ENCODE measurements around the gene JPH2.

DNA sequence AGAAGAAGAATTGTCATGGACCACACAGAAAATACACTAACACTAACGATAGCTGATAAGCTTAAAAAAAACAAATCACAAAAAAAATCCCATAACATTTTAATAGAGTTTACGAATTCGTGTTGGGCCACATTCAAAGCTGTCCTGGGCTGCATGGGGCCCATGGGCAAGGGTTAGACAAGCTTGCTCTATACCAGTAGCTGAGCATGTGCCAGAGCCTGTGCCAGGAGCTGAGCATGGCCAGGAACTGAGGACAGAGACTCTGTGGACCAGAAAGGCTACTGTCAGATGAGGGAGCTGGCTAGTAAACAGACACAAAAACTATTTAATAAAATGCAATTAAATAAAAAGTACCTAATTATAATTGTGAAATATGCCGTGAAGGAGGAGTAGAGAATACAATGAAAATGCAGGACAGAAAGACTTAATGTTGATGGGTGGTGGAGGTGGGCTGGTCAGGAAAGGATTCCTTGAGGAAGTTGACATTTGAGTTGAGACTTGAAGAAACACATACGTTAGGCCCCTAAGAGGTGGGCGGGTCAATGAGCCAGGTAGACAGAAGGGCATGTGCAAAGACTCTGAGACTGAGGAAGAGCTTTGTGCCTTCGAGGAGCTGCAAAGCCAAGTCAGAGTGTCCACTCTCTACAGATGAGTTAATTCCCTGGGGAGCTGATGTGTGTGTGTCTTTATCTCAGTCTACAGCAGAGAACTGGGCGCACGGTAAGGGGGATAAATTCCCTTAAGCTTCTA lies 66.1 kb downstream of the JPH2 start:
- TF ChIP-seq, protein P1, sequence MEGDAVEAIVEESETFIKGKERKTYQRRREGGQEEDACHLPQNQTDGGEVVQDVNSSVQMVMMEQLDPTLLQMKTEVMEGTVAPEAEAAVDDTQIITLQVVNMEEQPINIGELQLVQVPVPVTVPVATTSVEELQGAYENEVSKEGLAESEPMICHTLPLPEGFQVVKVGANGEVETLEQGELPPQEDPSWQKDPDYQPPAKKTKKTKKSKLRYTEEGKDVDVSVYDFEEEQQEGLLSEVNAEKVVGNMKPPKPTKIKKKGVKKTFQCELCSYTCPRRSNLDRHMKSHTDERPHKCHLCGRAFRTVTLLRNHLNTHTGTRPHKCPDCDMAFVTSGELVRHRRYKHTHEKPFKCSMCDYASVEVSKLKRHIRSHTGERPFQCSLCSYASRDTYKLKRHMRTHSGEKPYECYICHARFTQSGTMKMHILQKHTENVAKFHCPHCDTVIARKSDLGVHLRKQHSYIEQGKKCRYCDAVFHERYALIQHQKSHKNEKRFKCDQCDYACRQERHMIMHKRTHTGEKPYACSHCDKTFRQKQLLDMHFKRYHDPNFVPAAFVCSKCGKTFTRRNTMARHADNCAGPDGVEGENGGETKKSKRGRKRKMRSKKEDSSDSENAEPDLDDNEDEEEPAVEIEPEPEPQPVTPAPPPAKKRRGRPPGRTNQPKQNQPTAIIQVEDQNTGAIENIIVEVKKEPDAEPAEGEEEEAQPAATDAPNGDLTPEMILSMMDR (IDR thresholded peaks at IDR 0.05; ENCODE audit: low read depth, low read length): no peak
- TF ChIP-seq EZH2phosphoT487 (IDR thresholded peaks at IDR 0.05; ENCODE audit: low read depth): no peak

Data from OCI-LY3 (cell line).